Right atrium auricular region (tissue), 2 donors: ENCODE data around the gene HSD17B14. TPM values are rescaled to one million over a fixed set of nuclear protein-coding genes. Genes with fewer than 3 reads are reported as not detected.
"Not testable (repeated sequence)": the region's sequence is repeated elsewhere in the genome, so short reads cannot be mapped to it uniquely, and the experiment has no call there.

Experiments used
- DNase-seq: peaks from one replicate; pipeline ENCODE4 v3.0.0-alpha.2; 2019; ENCODE audit warnings: low spot score
- H3K27ac ChIP-seq, 2 donors: fragments of 200-600 bp; sonication (generic); 1 replicate in 1 of 2; 2 replicates in 1 of 2; pipeline ENCODE4 v1.5.1; 2016 to 2019
- H3K27me3 ChIP-seq, 2 donors: fragments of 200-600 bp; sonication (generic); one replicate each; pipeline versions ENCODE4 v1.5.1 to v1.6.0; 2017 to 2019
- H3K36me3 ChIP-seq: fragments of 200-600 bp; sonication (generic); one replicate; pipeline ENCODE4 v1.5.1; 2016
- H3K4me1 ChIP-seq, 2 donors: fragments of 200-600 bp; sonication (generic); one replicate each; pipeline versions ENCODE4 v1.5.1 to v1.6.0; 2017 to 2019
- H3K4me3 ChIP-seq, 2 donors: fragments of 200-600 bp; sonication (generic); 1 replicate in 1 of 2; 2 replicates in 1 of 2; pipeline ENCODE4 v1.5.1; 2017 to 2019; ENCODE audit warnings: mild to moderate bottlenecking in 1 of 2, moderate library complexity in 1 of 2
- H3K9me3 ChIP-seq, 2 donors: fragments of 200-600 bp; sonication (generic); one replicate each; pipeline ENCODE4 v1.5.1; 2019
- CTCF ChIP-seq, 2 donors: fragments of 200-600 bp; sonication (generic); IDR thresholded peaks; one replicate each; pipeline ENCODE4 v1.5.1; 2019; ENCODE audit warnings: antibody characterized with exemption in 2 of 2
- total RNA-seq, 2 donors: library from RNA; depleted of rRNA; stranded (reverse); fragments of >200 nt; gene quantifications; one replicate each; pipeline ENCODE4 v1.1.0, GENCODE V29; 2016

HSD17B14 gene
- total RNA-seq, 2 donors from 2014 or later = 3.7 to 6.3 TPM

- no peak for TF ChIP-seq CTCF (IDR thresholded peaks at IDR 0.05)
- Histone ChIP-seq H3K27me3 (no peaks in the 10 kb centered on the region), H3K4me1 (peaks cover 0 to 67% of the 10 kb centered on the region in 2 donors), H3K27ac (peak overlapping the region; percentile 99 to 100), H3K36me3 (peaks cover 54% of the 10 kb centered on the region), H3K9me3 (no peaks in the 10 kb centered on the region), H3K4me3 (no peak overlapping the region)
- peak; percentile 89 for DNase-seq
Observed at GRCh38 chr19:48878196-48879024, 42.1 kb upstream of the HSD17B14 start.

GRCh38 chr19:48877855-48878195, 41.5 kb upstream of the HSD17B14 start:
- no peak overlapping the region for H3K4me3 ChIP-seq
- H3K4me1 ChIP-seq = peaks cover 0 to 70% of the 10 kb centered on the region in 2 donors
- TF ChIP-seq CTCF (IDR thresholded peaks at IDR 0.05) = no peak
- H3K9me3 ChIP-seq = no peaks in the 10 kb centered on the region
- DNase-seq = no peak
- peaks cover 57% of the 10 kb centered on the region for H3K36me3 ChIP-seq
- no peaks in the 10 kb centered on the region for H3K27me3 ChIP-seq
- peak overlapping the region; percentile 99 to 100 for H3K27ac ChIP-seq

- not testable (repeated sequence) for H3K27me3 ChIP-seq, H3K9me3 ChIP-seq
- Histone ChIP-seq H3K36me3 (peaks cover 57% of the 10 kb centered on the region), H3K4me3 (peak overlapping the region; percentile 88 to 95), H3K4me1 (peaks cover 0 to 70% of the 10 kb centered on the region in 2 donors), H3K27ac (peak overlapping the region; percentile 99 to 100)
- peak; percentile 82 for DNase-seq
Observed at GRCh38 chr19:48876043-48876981, 40.0 kb upstream of the HSD17B14 start.

- DNase-seq = no peak
- H3K4me1 ChIP-seq = peaks cover 0 to 58% of the 10 kb centered on the region in 2 donors
Observed at GRCh38 chr19:48874303-48875135, 38.2 kb upstream of the HSD17B14 start.

More at GRCh38 chr19:48874303-48875135, 38.2 kb upstream of the HSD17B14 start:
- no peak for TF ChIP-seq CTCF (IDR thresholded peaks at IDR 0.05)
- peak overlapping the region; percentile 99 to 100 for H3K27ac ChIP-seq
- peaks cover 57% of the 10 kb centered on the region for H3K36me3 ChIP-seq
- H3K27me3 ChIP-seq = no peaks in the 10 kb centered on the region
- H3K9me3 ChIP-seq = no peaks in the 10 kb centered on the region
- peak overlapping the region; percentile 88 to 95 for H3K4me3 ChIP-seq
